ENCODE data around the gene UBE2F. TPM values are rescaled to one million over a fixed set of nuclear protein-coding genes. Genes with fewer than 3 reads are reported as not detected.

Gene UBE2F
- total and polyA plus RNA-seq, 2 donors (not counting 1 experiment from before 2014, with no cell fraction given) = 53.7 to 113 TPM

DNA sequence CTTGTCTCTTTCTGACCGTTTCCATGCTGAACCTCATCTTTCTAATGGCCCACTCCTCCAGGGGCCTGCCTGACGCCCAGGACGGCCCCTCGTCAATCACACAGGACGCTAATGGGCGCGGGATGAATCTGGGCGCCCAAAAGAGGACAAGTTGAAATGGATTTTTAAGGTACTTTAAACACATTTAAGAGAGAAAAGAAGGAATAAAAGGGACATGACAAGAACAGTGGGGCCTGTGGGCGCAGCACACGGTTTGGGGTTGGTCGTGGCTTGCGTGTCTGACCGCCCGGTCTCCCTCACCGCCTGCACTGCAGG lies 607 bp upstream of the UBE2F start:
- no peaks in the 10 kb centered on the region for H3K9me3 ChIP-seq (ENCODE audit: control insufficient read depth, insufficient read depth, low read depth, low read length)
- H3K4me2 ChIP-seq (ENCODE audit: extremely low read depth, insufficient read depth, low read length) = peak overlapping the region; percentile 86
- peaks cover 35% of the 10 kb centered on the region for H3K79me2 ChIP-seq (ENCODE audit: control insufficient read depth, insufficient read depth, low read length)
- no peaks in the 10 kb centered on the region for H3K36me3 ChIP-seq (ENCODE audit: control insufficient read depth, insufficient read depth, low read length)
- H3K4me1 ChIP-seq (ENCODE audit: control insufficient read depth, extremely low read depth, insufficient read depth, low read length) = peaks cover 4% of the 10 kb centered on the region
- H2AFZ ChIP-seq (ENCODE audit: low read length) = peak overlapping the region; percentile 35
- H3K9ac ChIP-seq (ENCODE audit: insufficient read depth, low read length) = no peak overlapping the region
- peak overlapping the region; percentile 33 to 79 (median 59) for H3K4me3 ChIP-seq (replicated peaks in 1 of 4; ENCODE audit: control extremely low read depth in 1 of 4, insufficient read depth in 1 of 4, low read depth in 3 of 4, low read length in 4 of 4)
- no peak overlapping the region for H3K27ac ChIP-seq (ENCODE audit: insufficient read depth, low read length)
- no peaks in the 10 kb centered on the region for H3K27me3 ChIP-seq (ENCODE audit: control insufficient read depth, insufficient read depth, low read length)
- H4K20me1 ChIP-seq (ENCODE audit: control insufficient read depth, extremely low read depth, insufficient read depth, low read length) = peaks cover 2% of the 10 kb centered on the region
- no peak for DNase-seq (ENCODE audit: low read depth in 2 of 2)
- no peak for TF ChIP-seq CTCF (conservative IDR thresholded peaks at IDR 0.05 in 1 of 2, IDR thresholded peaks at IDR 0.05 in 1 of 2; ENCODE audit: low read depth in 1 of 2, low read length in 2 of 2)
- no peak for TF ChIP-seq EZH2 (IDR thresholded peaks at IDR 0.05; ENCODE audit: low read length, missing control alignments)

DNA sequence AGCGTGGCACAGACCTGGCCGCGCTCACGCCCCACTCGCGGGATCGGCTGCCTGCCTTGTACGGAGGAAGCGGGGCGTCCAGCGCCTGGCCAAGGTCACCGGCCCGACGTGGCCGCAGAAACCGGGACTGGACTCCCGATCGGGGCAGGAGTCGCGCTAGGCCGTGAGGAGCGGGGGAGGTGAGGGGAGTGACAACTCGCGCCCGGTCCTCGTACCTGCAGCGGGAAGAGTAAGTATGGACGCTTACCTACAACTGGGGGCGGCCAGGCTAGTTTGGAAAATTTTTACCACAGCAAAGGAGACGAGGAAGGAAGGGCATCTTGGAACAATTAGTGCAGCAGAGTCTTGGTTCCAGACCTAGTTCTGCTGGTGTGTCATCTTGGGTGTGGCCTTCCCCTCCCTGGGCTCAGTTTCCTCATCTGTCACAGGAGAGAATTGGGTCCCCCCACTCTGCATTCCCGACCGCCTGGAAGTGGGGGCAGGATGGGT lies 693 bp downstream of the UBE2F start:
- Histone ChIP-seq H3K79me2 (ENCODE audit: control insufficient read depth, insufficient read depth, low read length) (peaks cover 44% of the 10 kb centered on the region), H3K4me2 (ENCODE audit: extremely low read depth, insufficient read depth, low read length) (peak overlapping the region; percentile 94), H2AFZ (ENCODE audit: low read length) (peak overlapping the region; percentile 26), H3K9me3 (ENCODE audit: control insufficient read depth, insufficient read depth, low read depth, low read length) (no peaks in the 10 kb centered on the region), H3K9ac (ENCODE audit: insufficient read depth, low read length) (peak overlapping the region; percentile 73), H3K27ac (ENCODE audit: insufficient read depth, low read length) (peak overlapping the region; percentile 55), H3K27me3 (ENCODE audit: control insufficient read depth, insufficient read depth, low read length) (no peaks in the 10 kb centered on the region), H3K4me3 (replicated peaks in 1 of 4; ENCODE audit: control extremely low read depth in 1 of 4, insufficient read depth in 1 of 4, low read depth in 3 of 4, low read length in 4 of 4) (peak overlapping the region; percentile 78 to 81 (median 80)), H3K36me3 (ENCODE audit: control insufficient read depth, insufficient read depth, low read length) (no peaks in the 10 kb centered on the region), H4K20me1 (ENCODE audit: control insufficient read depth, extremely low read depth, insufficient read depth, low read length) (peaks cover 2% of the 10 kb centered on the region), H3K4me1 (ENCODE audit: control insufficient read depth, extremely low read depth, insufficient read depth, low read length) (peaks cover 4% of the 10 kb centered on the region)
- TF ChIP-seq EZH2 (IDR thresholded peaks at IDR 0.05; ENCODE audit: low read length, missing control alignments) = no peak
- TF ChIP-seq CTCF (conservative IDR thresholded peaks at IDR 0.05 in 1 of 2, IDR thresholded peaks at IDR 0.05 in 1 of 2; ENCODE audit: low read depth in 1 of 2, low read length in 2 of 2) = no peak
- peak in 1 of 2 donors; percentile 14 for DNase-seq (ENCODE audit: low read depth in 2 of 2)

DNA sequence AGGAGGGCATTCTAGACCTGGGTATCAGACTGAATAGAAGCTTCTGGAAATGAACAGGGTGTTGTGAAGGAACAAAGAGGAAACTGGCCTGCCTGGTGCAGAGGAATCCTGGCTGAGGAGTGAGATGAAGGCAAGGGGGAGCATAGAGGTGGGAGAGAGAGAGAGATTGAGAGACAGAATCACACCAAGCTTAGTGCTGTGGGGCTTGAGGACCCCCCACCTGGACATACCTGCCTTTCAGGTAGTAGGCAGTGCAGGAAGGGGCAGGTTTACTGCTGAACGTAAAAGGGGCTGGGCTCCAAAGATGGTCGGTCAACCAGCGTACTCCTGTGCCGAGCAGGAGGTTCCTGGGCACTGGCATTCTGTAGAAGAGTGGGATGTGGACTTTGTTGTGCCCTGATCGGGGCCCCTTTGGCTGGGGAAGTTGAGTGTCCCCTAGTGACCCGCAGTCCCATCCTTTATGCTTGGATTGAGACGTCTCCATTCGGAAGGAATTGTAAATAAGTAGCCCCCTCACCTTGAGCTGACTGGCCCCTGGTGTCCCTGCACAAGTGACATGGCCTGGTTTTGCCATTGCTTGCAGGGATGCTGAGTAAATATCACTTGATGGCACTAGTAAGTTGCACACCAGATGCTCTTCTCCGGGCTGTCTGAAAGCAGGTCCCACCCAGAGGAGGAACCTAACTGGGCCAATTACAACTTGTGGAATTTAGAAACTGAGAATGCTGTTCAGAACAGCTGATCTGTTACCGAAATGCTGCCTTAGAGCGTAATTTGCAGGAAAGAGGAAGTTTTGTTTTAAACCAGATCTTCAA lies 1.4 kb downstream of the UBE2F start:
- H3K4me1 ChIP-seq (ENCODE audit: control insufficient read depth, extremely low read depth, insufficient read depth, low read length) = peaks cover 4% of the 10 kb centered on the region
- peaks cover 44% of the 10 kb centered on the region for H3K79me2 ChIP-seq (ENCODE audit: control insufficient read depth, insufficient read depth, low read length)
- no peak overlapping the region for H3K9ac ChIP-seq (ENCODE audit: insufficient read depth, low read length)
- H2AFZ ChIP-seq (ENCODE audit: low read length) = no peak overlapping the region
- peak overlapping the region; percentile 4 for H3K27ac ChIP-seq (ENCODE audit: insufficient read depth, low read length)
- TF ChIP-seq CTCF (conservative IDR thresholded peaks at IDR 0.05 in 1 of 2, IDR thresholded peaks at IDR 0.05 in 1 of 2; ENCODE audit: low read depth in 1 of 2, low read length in 2 of 2) (peak in 1 of 2 donors; percentile 7), EZH2 (IDR thresholded peaks at IDR 0.05; ENCODE audit: low read length, missing control alignments) (no peak)
- peak overlapping the region; percentile 78 to 81 (median 80) for H3K4me3 ChIP-seq (replicated peaks in 1 of 4; ENCODE audit: control extremely low read depth in 1 of 4, insufficient read depth in 1 of 4, low read depth in 3 of 4, low read length in 4 of 4)
- no peaks in the 10 kb centered on the region for H3K27me3 ChIP-seq (ENCODE audit: control insufficient read depth, insufficient read depth, low read length)
- DNase-seq (ENCODE audit: low read depth in 2 of 2) = peak; percentile 39 to 80
- no peaks in the 10 kb centered on the region for H3K36me3 ChIP-seq (ENCODE audit: control insufficient read depth, insufficient read depth, low read length)
- H3K4me2 ChIP-seq (ENCODE audit: extremely low read depth, insufficient read depth, low read length) = peak overlapping the region; percentile 94
- H4K20me1 ChIP-seq (ENCODE audit: control insufficient read depth, extremely low read depth, insufficient read depth, low read length) = peaks cover 2% of the 10 kb centered on the region
- H3K9me3 ChIP-seq (ENCODE audit: control insufficient read depth, insufficient read depth, low read depth, low read length) = no peaks in the 10 kb centered on the region

Measured in fibroblast of lung (primary cell).